Fibroblast of lung (primary cell): ENCODE results near the gene HIVEP1.

Experiments
- EZH2 ChIP-seq: IDR thresholded peaks from 2 replicates; pipeline ENCODE4 v1.5.1; 2012; ENCODE audit warnings: low read length, control low read depth, mild to moderate bottlenecking; ENCODE audit errors: missing control alignments
- TF ChIP-seq, protein P1 (sequence below), 2 donors: IDR thresholded peaks in 1 of 2; conservative IDR thresholded peaks in 1 of 2; 1 replicate in 1 of 2; 2 replicates in 1 of 2; pipeline ENCODE4 v1.5.1; 2011 to 2012; ENCODE audit warnings: low read length in 2 of 2, control low read depth in 1 of 2, inconsistent platforms in 1 of 2, low read depth in 1 of 2, mild to moderate bottlenecking in 1 of 2

DNA sequence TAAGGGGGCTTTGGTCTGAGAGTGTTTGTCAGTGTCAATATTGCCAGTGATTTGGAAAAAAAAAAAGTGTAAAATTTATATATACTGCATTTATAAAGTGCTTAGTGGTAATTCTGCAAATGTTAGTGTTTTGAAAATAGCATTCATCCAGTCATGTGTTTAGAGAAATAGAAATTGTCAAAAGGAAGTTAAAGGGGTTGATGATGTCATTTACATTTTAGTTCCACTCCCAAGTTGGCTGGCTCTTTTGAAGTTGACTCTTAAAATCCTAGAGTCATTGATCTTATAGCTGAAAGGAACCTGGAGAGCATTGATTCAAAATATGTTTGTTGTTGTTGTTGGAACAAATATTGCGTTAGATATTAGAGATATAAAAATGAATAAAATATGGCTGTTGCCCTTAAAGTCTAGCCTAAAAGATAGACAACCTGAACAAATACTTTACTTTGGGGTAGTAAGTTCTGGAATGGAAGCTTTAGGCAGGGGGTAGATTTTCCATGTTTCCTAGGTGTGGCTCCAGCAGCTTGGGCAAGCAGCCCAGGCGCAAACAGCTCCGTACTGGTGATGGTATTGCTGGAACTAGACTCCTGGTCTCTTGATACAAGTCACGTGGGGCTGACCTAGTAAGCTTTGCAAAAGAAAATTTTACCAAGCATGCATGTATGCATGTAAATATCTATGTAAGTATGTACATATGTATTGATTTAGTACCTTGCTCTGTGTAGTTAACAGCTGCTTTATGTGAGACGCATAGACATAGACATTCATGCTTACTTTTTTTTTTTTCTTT, 46.3 kb downstream of the HIVEP1 start:
- TF ChIP-seq EZH2, result no peak
- TF ChIP-seq, protein P1, sequence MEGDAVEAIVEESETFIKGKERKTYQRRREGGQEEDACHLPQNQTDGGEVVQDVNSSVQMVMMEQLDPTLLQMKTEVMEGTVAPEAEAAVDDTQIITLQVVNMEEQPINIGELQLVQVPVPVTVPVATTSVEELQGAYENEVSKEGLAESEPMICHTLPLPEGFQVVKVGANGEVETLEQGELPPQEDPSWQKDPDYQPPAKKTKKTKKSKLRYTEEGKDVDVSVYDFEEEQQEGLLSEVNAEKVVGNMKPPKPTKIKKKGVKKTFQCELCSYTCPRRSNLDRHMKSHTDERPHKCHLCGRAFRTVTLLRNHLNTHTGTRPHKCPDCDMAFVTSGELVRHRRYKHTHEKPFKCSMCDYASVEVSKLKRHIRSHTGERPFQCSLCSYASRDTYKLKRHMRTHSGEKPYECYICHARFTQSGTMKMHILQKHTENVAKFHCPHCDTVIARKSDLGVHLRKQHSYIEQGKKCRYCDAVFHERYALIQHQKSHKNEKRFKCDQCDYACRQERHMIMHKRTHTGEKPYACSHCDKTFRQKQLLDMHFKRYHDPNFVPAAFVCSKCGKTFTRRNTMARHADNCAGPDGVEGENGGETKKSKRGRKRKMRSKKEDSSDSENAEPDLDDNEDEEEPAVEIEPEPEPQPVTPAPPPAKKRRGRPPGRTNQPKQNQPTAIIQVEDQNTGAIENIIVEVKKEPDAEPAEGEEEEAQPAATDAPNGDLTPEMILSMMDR (conservative IDR thresholded peaks at IDR 0.05 in 1 of 2, IDR thresholded peaks at IDR 0.05 in 1 of 2; ENCODE audit: low read depth in 1 of 2, low read length in 2 of 2), result no peak
